GM18867 (cell line): ENCODE data around the gene DTL.

Source experiments
- ATAC-seq: cut with Tn5 transposase; IDR thresholded peaks from one replicate; pipeline ENCODE4 v1.9.1; 2021; ENCODE audit warnings: mild to moderate bottlenecking, moderate library complexity; ENCODE audit not compliant: unreplicated experiment

The DTL gene

DNA sequence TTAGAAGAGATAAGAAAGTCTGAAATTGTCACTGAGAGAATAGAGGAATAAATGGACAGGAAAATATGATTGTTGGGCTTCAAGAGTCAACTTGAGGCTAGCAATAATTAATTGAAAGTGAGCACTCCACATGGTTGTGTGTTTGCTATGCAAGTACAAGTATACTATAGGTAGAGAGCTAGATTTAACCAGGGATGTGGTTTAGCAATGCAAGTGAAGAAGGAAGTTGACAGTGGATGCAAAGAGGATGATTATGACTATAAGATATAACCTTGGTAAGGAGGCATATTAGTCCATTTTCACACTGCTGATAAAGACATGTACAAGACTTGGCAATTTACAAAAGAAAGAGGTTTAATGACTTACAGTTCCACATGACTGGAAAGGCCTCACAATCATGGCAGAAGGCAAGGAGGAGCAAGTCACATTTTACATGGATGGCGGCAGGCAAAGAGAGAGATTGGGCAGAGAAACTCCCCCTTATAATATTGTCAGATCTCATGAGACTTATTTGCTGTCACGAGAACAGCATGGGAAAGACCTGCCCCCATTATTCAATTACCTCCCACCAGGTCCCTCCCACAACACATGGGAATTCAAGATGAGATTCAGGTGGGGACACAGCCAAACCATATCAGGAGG, 47.3 kb downstream of the DTL start:
- ATAC-seq: no peak

DNA sequence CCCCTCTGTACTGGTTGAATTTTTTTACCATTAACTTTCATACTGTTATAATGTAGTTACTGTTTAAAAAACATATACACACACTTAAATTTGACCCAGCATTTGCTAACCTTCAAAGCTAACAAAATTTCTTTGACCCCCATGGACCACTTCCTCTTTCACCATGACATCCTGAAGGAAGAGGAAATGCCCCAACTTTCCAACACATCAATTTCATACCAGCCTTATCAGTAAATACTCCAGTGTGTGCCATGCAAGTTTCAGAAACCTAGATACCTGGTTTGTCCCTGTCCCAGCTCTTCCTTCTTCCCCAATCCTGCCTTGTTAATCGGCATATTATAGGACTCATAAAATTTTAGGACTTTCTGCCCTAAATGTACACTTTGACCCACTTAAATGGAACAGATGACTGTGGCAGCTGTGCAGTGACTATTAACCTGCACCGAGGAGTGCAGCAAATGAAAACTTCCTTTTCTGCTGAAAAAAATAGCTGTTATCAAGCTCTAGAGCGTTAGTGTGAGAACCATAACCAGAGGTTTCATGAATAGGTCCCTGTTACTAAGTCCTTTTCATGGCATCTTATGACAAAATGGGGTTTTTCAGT, 54.1 kb downstream of the DTL start:
- ATAC-seq: no peak

DNA sequence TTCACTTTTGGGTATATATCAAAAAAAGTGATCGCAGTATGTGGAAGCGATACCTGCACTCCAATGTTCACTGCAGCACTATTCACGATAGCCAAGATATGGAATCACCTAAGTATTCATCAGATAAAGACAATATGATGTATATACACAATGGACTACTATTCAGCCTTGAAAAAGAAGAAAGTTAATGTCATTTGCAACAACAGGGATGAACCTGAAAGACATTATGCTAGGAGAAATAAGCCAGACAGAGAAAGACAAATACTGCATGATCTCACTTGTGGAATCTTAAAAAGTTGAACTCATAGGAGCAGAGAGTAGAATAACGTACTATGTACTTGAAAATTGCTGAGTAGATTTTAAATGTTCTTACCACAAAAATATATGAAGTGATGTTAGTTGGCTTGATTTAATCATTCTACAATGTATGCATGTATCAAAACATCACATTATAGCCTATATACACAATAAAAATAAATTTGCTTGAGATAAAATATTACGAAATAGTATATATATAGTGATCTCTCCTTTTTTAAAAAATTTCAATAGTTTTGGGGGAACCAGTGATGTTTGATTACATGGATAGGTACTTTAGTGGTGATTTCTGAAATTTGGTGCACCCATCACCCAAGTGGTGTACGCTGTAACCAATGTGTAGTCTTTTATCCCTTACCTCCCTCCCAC, 56.0 kb downstream of the DTL start:
- no peak for ATAC-seq

DNA sequence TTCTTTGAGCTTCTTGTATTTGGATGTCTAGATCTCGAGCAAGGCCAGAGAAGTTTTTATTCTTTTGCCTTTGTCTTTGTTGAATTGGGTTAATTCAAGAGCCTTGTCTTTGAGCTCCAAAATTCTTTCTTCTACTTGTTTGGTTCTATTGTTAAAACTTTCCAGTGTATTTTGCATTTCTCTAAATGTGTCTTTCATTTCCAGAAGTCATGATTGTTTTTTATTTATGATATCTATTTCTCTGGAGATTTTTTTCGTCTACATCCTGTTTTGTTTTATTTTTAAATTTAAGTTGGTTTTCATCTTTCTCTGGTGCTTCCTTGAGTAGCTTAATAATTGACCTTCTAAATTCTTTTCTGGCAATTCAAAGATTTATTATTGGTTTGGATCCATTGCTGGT, 61.8 kb downstream of the DTL start:
- no peak for ATAC-seq

DNA sequence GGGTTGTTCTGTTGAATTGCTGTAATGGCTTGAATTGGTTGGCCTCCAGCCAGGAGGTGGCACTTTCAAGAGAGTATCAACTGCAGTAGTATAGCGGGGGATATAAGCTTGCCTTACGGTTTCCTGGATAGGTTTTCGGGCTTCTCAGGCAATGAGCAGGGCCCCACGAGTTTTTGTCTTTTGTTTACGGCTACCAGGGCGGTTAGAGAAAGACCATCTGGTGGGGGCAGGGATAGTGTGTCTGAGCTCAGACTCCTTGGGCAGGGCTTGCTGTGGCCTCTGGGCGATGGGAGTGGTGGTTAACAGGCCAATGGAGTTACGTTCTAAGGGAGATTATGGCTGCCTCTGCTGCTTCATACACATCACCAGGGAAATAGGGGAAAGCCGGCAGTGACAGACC, 62.8 kb downstream of the DTL start:
- no peak for ATAC-seq

DNA sequence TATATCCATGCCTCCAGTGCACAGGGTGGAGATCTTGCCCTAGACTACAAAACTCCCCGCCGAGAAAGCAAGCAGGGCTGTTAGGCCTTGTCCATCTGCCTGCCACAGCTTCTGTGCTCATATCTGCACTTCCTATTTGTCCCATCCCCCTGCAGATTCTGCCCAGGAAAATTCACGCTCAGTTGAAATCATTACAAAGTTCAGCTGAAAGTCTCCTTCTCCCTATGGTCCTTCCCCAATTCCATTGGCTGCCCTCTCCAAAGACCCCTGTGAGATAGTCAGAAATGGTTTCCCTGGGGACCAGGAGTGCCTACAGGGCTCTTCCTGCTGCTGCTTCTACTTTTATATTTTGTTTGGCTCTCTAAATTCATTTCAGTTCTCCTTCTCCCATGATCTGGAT, 63.2 kb downstream of the DTL start:
- ATAC-seq: no peak

DNA sequence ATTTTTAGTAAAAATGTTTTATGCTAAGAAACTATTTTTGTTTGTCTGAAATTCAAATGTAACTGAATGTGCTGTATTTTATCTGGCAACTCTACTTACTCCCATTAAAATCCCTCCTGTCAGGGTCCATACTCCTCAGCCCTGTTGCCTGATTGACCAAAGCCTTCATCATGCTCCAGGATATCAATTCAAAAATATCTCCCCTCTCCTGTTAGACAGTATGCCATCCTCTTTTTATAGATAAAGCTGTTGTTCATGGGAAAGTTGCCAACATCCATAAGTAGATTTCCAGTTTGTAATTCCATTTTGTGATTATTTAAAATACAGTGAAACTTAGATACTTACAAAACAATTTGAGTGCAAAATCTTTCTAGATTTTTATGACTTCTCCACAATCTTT, 65.7 kb downstream of the DTL start:
- no peak for ATAC-seq

DNA sequence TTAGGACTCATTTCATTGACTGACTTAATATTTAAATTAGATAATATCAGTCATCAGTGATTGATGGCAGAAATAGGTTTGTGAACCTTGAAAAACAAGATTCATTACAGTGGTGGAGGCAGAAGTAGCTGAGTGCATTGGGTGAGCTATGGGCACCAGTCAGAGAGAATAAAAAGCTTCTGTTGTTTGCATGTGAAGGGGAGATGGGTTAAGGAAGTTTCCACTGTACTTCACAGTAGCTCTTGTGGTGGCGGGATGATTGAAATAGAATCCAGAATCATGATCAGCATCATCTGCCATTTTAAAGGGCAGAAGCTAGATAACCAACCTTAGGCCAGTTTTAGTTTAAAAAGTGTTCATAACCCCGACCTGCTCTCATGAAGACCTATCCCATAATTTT, 66.2 kb downstream of the DTL start:
- no peak for ATAC-seq

DNA sequence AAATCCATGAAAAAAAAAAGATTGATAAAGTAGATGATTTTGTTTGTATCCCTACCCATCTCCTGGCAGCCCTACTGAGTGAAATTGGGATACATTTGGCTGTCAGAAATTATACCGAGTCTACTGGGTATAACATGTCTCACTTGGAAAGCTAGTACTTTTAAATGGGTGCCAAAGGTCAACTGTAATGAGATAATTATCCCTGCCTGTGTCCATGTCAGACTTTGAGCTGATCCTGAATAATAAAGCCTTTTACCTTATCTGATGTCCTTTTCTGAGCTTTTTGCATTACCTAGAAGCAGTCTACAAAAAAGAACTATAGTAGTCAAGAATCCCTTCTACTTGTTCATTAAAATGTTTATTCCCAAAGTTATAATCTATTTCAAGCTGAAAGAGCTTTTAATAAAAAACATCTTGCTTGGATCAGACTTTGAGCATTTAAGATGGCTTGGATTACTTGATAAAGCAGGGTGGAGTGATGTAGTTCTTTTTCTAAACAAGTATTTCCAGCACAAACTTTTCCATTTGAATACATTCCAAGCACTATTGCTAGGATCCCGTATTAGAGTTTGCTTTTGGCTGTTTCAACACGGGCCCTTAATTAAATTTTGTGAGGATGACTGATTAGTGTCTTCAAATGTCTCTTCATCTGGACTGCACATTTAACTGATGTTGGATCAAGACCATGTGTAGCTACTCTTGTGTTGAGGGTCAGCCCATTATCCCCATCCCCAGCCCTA, 69.2 kb downstream of the DTL start:
- no peak for ATAC-seq

DNA sequence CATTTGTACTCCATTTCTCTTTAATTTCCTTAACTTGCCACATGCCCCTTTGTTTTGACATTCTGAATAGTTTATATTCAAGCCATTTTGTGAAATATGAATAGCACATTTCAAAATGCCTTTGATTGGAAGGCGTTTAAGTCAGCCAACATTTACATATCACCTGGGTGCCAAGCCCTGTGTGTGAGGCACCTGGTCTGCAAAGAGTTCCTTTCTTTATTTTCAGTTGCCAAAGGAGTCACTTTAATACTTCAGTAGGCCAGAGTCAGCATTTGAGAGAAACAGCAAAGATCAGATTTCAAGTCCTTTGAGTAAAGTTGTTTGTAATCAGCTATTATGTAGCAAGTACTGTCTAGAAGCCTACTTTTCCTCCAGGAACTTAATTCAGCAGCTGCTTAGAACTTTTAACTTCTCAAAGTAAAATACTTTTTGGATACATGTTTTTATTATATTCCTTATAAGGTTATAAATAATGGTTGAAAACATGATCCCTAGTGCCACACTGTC, 70.8 kb downstream of the DTL start:
- no peak for ATAC-seq

DNA sequence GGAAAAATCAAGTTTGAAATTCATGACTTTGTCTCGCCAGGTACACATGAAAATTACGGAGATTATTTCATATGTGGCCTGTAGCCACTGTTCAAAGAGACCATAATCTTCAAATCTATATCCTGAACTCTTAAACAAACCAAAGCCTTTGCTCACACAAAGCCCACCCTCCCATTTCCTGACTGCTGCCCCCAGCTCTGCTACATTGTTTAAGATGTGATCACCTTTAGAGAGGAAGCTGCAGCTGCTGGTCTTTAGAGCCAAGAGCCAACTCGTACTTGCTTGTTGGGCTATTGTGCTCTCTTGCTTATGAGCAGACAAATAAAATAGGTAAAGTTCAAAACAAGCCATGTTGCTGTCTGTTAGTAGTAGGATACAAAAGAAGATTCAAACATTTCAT, 71.9 kb downstream of the DTL start:
- no peak for ATAC-seq

DNA sequence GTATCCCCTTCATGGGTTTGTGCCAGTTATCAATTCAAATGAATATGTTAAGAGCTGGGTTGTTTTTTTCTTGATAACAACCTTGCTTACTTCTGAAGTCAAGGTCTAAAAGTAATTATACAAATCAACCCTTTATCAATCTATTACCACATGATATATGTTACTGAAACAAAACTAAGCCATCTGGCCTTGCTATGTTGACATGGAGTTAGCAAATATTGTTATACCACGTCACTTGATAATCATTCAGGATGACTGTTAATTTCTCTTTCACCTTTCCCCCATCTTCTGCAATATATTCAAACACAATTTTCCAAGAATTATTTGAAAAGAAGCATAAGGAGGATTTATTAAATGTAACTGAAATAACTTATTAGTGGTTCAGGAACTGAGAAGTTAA, 72.6 kb downstream of the DTL start:
- ATAC-seq: no peak

DNA sequence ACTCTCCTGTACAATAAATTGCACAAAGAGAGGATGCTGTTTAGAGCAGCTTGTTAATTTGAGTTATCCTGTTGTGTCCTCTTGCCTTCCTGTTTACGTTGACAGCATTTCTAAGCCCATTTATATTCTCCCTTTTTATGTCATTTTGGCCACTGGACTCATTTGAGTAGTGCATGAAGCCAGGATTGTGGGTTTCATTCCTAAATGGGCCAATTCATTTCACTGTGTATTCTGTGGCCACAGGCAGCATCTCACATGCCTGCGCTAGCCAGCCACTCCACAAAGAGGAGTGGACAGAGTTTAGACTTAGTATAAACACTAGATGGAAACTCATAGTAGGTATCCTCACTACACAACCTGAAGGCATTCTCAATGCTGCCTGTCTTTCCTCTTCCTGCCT, 73.4 kb downstream of the DTL start:
- no peak for ATAC-seq

DNA sequence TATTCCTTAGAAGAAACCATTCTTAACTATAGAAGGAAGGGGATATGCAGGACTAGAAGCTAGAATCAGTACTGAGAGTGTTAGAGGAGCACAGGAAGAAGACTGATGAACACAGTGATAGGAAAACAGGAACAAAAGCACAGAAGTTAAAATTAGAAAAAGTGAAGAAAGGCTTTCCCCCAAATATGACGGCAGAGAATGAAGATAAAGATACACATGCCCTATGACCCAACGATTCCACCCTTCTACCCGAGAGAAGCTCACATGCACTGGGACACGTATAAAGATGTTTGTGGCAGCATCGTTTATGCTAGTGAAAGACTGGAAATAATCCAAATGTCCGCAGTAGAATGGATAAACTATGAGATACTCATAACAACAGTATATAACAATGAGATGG, 74.2 kb downstream of the DTL start:
- ATAC-seq: no peak

DNA sequence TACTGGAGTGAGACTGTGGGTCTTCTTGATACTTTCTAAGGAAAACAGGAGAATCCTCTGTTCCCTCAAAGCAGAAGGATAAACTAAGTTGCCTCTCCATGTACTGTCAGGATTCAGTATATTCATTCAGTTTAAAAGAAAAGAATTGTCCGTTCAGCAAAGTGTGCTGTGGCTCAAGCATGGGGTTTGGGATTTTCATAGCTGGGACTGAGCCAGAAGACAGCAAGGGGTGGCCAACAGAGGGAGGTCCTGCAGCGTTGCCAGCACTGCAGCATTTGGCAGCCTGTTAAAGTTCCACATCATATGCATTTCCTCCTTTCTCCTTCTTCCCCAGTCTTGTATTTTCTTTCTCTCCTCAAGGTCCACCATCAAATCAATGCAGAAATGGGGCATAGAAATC, 75.1 kb downstream of the DTL start:
- no peak for ATAC-seq

DNA sequence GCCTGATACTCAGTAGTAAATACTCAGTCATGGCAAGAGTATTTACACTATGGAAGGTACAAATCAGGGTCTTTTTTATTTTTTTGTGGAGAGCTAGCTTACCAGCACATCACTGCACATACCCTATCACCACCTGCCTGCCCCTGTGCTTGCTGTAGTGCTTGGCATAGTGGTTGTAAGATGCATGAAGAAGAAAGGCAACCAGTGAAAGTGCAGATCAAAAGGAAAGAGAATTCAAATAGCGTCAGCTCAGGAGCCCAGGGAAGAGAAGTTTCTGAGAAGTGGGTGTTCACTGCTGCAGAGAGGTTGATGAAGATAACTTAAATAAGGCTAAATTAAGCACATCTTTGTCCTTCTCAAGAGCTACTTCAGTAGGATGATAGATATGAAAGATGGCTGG, 76.0 kb downstream of the DTL start:
- ATAC-seq: no peak

DNA sequence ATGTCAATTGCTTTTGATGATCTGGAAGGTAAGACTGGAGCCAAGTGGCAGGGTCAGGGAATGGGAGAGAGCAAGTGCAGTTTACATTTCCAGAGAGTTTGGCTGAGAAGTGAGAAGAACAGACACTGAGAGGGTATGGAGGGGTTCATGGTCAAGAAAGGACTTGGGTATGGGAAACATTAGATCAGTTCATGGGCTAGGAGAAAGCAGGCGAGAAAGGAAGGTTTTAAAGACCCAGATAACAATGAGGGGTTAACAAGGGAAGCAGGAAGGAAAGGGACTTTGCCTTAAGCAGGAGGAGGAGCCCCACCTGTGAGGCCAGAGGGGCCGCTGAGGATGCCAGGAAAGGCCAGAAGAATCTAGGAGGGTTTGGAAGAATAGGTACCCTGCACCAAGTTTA, 78.2 kb downstream of the DTL start:
- ATAC-seq: no peak

DNA sequence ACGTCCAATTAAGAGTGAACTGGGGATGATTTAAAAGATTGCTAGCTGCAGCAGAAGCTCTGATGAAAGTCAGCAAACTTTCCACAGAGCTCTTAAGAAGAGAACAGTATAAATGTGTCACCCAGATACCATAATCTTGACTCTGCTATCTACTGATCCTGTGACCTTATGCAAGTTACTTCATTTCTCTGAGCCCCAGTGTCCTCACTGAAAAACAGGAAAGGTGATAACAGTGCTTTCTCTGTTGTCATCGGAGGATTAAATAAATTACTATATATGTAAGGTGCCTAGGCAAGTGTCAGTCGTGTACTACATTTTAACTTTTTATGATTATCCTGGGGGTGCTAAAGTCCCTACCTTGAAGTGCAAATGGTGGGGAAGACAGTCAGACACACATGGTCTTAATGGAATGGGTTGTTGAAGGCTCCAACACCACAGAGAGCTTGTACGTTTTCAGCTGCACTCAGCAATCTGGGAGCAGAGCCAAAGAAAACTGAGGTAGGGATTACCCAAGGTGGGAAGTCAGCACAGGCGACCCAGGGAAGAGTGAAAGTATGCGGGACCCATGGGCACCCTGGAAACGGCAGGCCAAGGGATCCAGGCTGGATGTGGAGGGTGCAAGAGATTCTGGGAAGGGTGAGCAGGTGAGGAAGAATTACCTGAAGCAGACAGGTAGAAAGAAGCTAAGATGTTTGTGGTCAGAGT, 82.8 kb downstream of the DTL start:
- no peak for ATAC-seq

DNA sequence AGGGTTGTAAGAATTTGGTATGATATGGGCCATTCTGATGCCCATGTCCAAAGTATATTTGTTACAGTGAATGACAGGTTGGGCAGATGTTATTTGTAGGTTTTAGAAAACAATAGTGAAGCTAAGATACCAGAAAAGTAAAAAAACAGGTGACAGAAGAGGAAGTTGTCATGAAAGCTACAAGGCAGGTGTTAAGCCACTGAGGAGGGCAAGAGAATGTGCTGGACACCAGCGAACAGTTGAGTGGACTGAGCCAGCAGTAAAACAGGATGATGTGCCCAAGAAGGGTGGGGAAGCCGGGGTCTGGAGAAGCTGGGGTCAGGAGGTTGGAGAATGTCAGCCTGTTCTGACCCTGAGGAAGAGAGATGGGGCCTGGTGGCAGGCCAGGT, 83.3 kb downstream of the DTL start:
- peak; percentile 61 for ATAC-seq

DNA sequence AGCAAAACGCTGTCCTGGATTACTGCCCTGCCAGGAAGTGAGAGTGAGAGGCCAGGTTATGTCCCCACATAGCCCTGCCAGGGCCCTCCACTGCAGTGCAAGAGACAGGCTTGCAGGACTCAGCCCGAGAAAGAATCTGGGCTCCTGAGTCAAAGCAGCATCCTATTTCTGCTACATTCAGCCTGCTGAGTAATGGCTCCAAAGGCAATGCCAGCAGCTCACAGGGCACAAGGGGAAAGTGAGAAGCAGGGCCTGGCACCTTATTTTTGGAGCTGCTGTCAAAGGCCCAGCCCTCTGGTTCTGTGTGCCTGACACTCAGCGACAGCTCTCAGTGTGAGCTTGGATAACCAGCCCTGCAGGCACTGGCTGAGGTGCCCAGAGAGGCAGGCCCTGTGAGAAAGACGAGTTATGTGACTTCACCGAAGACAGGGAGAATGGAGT, 83.9 kb downstream of the DTL start:
- peak; percentile 33 for ATAC-seq

DNA sequence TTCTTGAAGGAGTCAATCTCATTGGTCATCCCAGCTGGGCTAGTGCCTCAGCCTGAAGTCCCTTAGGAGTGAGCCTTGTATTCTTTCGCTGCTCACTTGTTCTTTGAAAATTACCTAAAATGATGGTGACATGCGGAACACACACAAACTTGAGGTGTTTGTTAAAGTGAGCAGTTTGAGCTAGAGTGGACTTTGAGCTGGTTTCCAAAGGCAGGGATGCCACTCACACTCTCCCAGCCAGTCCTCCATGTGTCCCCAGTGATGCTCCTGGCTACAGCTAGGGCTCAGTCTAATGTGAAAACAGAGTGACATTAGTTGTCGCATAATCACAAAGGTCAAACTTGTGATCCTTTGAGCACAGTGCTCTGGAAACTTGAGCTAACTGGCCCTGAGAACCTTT, 84.3 kb downstream of the DTL start:
- no peak for ATAC-seq
